Measurements from ENCODE around the gene CFHR3.
"Not testable (repeated sequence)": the region's sequence is repeated elsewhere in the genome, so short reads cannot be mapped to it uniquely, and the experiment has no call there.

Gene CFHR3

DNA sequence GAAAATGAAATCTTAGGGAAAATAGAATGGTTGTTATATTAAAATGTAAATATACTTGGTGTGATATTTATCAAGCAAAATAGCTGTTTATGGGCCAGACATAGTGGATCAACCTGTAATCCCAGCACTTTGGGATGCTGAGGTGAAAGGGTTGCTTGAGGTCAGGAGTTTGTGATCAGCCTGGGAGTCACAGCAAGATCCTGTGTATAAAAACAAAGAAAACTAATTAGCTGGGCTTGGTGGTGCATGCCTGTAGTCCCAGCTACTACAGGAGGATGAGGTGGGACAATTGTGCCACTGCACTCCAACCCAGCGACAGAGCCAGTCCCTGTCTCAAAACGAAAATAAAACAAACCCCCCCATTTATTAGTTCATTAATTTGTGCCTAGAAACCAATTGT lies 23.3 kb downstream of the CFHR3 start:
- no peaks in the 10 kb centered on the region for H3K9me3 ChIP-seq (ENCODE audit: insufficient read depth, low read length)
- no peak for TF ChIP-seq CTCF (IDR thresholded peaks at IDR 0.05; ENCODE audit: low read depth, low read length)
- no peak for TF ChIP-seq EZH2phosphoT487 (IDR thresholded peaks at IDR 0.05; ENCODE audit: low read depth)
- no peak overlapping the region for H3K4me2 ChIP-seq (ENCODE audit: low read length)

GRCh38 chr1:196801920-196802319 lies 27.3 kb downstream of the CFHR3 start:
- not testable (repeated sequence) for H3K27me3 ChIP-seq (ENCODE audit: low read depth, low read length); H3K36me3 ChIP-seq (replicated peaks; ENCODE audit: low read depth, low read length); H3K4me2 ChIP-seq (ENCODE audit: low read length); H3K79me2 ChIP-seq (ENCODE audit: low read length); H3K27ac ChIP-seq (ENCODE audit: low read length); H3K4me3 ChIP-seq (ENCODE audit: low read length); H3K9me3 ChIP-seq (ENCODE audit: insufficient read depth, low read length); H4K20me1 ChIP-seq (ENCODE audit: insufficient read depth, low read length); H3K4me1 ChIP-seq (ENCODE audit: low read length); H3K9ac ChIP-seq (ENCODE audit: low read length); H2AFZ ChIP-seq (ENCODE audit: low read depth, low read length)

More for the DNA sequence above, 23.3 kb downstream of the CFHR3 start:
- Histone ChIP-seq H3K27ac (ENCODE audit: low read length) (no peak overlapping the region), H3K36me3 (replicated peaks; ENCODE audit: low read depth, low read length) (no peaks in the 10 kb centered on the region), H3K4me3 (ENCODE audit: low read length) (no peak overlapping the region), H2AFZ (ENCODE audit: low read depth, low read length) (no peak overlapping the region), H3K27me3 (ENCODE audit: low read depth, low read length) (no peaks in the 10 kb centered on the region), H3K4me1 (ENCODE audit: low read length) (no peaks in the 10 kb centered on the region), H3K79me2 (ENCODE audit: low read length) (no peaks in the 10 kb centered on the region), H3K9ac (ENCODE audit: low read length) (no peak overlapping the region), H4K20me1 (ENCODE audit: insufficient read depth, low read length) (no peaks in the 10 kb centered on the region)

DNA sequence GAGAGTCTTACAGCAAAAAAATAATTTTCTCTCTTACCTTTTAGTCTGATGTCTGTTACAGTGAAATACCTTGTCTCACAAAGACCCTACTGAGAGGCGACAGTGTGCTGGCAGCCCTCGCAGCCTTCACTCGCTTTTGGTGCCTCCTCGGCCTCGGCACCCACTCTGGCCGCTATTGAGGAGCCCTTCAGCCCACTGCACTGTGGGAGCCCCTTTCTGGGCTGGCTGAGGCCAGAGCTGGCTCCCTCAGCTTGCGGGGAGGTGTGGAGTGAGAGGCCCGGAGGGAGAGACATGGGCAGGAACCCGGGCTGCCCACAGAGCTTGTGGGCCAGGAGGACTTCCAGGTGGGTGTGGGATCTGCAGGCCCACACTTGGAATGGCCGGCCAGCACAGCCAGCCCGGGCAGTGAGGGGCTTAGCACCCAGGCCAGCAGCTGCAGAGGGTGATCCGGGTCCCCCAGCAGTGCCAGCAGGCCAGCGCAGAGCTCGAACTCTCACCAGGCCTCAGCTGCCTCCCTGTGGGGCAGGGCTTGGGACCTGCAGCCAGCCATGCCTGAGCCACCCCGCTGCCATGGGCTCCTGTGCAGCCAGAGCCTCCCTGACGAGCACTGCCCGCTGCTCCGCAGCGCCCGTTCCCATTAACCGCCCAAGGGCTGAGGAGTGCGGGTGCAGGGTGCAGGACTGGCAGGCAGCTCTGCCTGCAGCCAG lies 34.0 kb downstream of the CFHR3 start:
- Histone ChIP-seq H3K4me2 (ENCODE audit: low read length) (no peak overlapping the region), H3K4me3 (ENCODE audit: low read length) (no peak overlapping the region), H3K27ac (ENCODE audit: low read length) (no peak overlapping the region), H3K79me2 (ENCODE audit: low read length) (no peaks in the 10 kb centered on the region), H3K9me3 (ENCODE audit: insufficient read depth, low read length) (no peaks in the 10 kb centered on the region), H3K9ac (ENCODE audit: low read length) (no peak overlapping the region), H3K4me1 (ENCODE audit: low read length) (no peaks in the 10 kb centered on the region), H3K27me3 (ENCODE audit: low read depth, low read length) (no peaks in the 10 kb centered on the region), H4K20me1 (ENCODE audit: insufficient read depth, low read length) (no peaks in the 10 kb centered on the region), H3K36me3 (replicated peaks; ENCODE audit: low read depth, low read length) (no peaks in the 10 kb centered on the region), H2AFZ (ENCODE audit: low read depth, low read length) (no peak overlapping the region)
- TF ChIP-seq CTCF (IDR thresholded peaks at IDR 0.05; ENCODE audit: low read depth, low read length): no peak
- TF ChIP-seq EZH2phosphoT487 (IDR thresholded peaks at IDR 0.05; ENCODE audit: low read depth): no peak

DNA sequence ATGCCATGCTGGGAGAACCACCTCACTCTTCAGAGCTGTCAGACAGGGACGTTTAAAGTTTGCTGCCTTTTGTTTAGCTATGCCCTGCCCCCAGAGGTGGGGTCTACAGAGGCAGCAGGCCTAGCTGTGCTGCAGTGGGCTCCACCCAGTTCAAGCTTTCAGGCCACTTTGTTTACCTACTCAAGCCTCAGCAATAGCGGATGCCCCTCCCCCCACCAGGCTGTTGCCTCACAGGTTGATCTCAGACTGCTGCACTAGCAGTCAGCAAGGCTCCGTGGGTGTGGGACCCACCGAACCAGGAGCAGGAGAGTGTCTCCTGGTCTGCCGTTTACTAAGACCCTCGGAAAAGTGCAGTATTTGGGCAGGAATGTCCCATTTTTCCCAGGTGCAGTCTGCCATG lies 42.8 kb downstream of the CFHR3 start:
- H3K79me2 ChIP-seq (ENCODE audit: low read length); H4K20me1 ChIP-seq (ENCODE audit: insufficient read depth, low read length); H3K9me3 ChIP-seq (ENCODE audit: insufficient read depth, low read length); H3K36me3 ChIP-seq (replicated peaks; ENCODE audit: low read depth, low read length); H3K4me1 ChIP-seq (ENCODE audit: low read length); H2AFZ ChIP-seq (ENCODE audit: low read depth, low read length); H3K9ac ChIP-seq (ENCODE audit: low read length); H3K27me3 ChIP-seq (ENCODE audit: low read depth, low read length); H3K4me3 ChIP-seq (ENCODE audit: low read length); H3K4me2 ChIP-seq (ENCODE audit: low read length); H3K27ac ChIP-seq (ENCODE audit: low read length): not testable (repeated sequence)

GRCh38 chr1:196819531-196819930 lies 44.9 kb downstream of the CFHR3 start, which contains the start of gene CFHR1:
Gene CFHR1, plus strand, starts transcription at chr1:196819731. Its CDS starts 114 bp downstream, at chr1:196819845.
- not testable (repeated sequence) for H3K4me2 ChIP-seq (ENCODE audit: low read length); H3K36me3 ChIP-seq (replicated peaks; ENCODE audit: low read depth, low read length); H4K20me1 ChIP-seq (ENCODE audit: insufficient read depth, low read length); H3K9ac ChIP-seq (ENCODE audit: low read length); H2AFZ ChIP-seq (ENCODE audit: low read depth, low read length); H3K79me2 ChIP-seq (ENCODE audit: low read length); H3K9me3 ChIP-seq (ENCODE audit: insufficient read depth, low read length); H3K4me1 ChIP-seq (ENCODE audit: low read length); H3K27ac ChIP-seq (ENCODE audit: low read length); H3K4me3 ChIP-seq (ENCODE audit: low read length); H3K27me3 ChIP-seq (ENCODE audit: low read depth, low read length)

- H3K27me3 ChIP-seq (ENCODE audit: low read depth, low read length); H2AFZ ChIP-seq (ENCODE audit: low read depth, low read length); H3K79me2 ChIP-seq (ENCODE audit: low read length); H3K9ac ChIP-seq (ENCODE audit: low read length); H3K9me3 ChIP-seq (ENCODE audit: insufficient read depth, low read length); H3K27ac ChIP-seq (ENCODE audit: low read length); H4K20me1 ChIP-seq (ENCODE audit: insufficient read depth, low read length); H3K4me3 ChIP-seq (ENCODE audit: low read length); H3K4me2 ChIP-seq (ENCODE audit: low read length); H3K36me3 ChIP-seq (replicated peaks; ENCODE audit: low read depth, low read length); H3K4me1 ChIP-seq (ENCODE audit: low read length): not testable (repeated sequence)
Measured at GRCh38 chr1:196827860-196828259, 53.2 kb downstream of the CFHR3 start.

Data from OCI-LY3 (cell line).